DND-41 (cell line): ENCODE measurements around the gene DLK2.

Experiments used
- CTCF ChIP-seq: IDR thresholded peaks from 2 replicates; pipeline ENCODE4 v1.5.1; 2012; ENCODE audit warnings: borderline replicate concordance, low read length, moderate library complexity, mild to moderate bottlenecking; ENCODE audit not compliant: poor library complexity, severe bottlenecking; ENCODE audit errors: extremely low read depth
- EZH2 ChIP-seq: IDR thresholded peaks from 3 replicates; pipeline ENCODE4 v1.6.1; 2012; ENCODE audit warnings: borderline replicate concordance, low read depth, mild to moderate bottlenecking, moderate library complexity, low read length, inconsistent platforms; ENCODE audit not compliant: severe bottlenecking

GRCh38 chr6:43452896-43453295 is 2.5 kb downstream of the DLK2 start:
- TF ChIP-seq CTCF (no peak), EZH2 (no peak)
